ENCODE measurements around the gene CCR7. TPM values are rescaled to one million over a fixed set of nuclear protein-coding genes. Genes with fewer than 3 reads are reported as not detected.

Gene CCR7
- total RNA-seq, 8 experiments from 2014 or later, result 0.32 to 1.6 (median 0.50) TPM; not detected in 1

GRCh38 chr17:40604327-40605080, 39.2 kb upstream of the CCR7 start:
- H3K4me1 ChIP-seq (replicated peaks in 1 of 2), result no peaks in the 10 kb centered on the region
- ATAC-seq (replicated peaks in 6 of 8), result no peak
- 10 to 100% (median 78%) methylated on average over 1 to 7 of the region's 8 CpGs; no CpG with 5 or more reads in 1 of the 10 experiments for WGBS, 10 experiments
- no peak overlapping the region for H3K4me3 ChIP-seq
- in situ Hi-C loops (cut with MboI; ENCODE audit: low pct_unique_long_range_greater_than_20kb in 2 of 9, low sequenced_read_pairs in 9 of 9, unreplicated experiment in 9 of 9), result loop anchor here in 4 of 9 experiments (25.0 kb wide), 2 partner anchors 183 to 1058 kb away; partner anchors contain the start of genes KRT27 (in 1 of the 4) and KRT28 (in 1 of the 4)
- H3K27ac ChIP-seq, result no peak overlapping the region

GRCh38 chr17:40602445-40603443, 37.5 kb upstream of the CCR7 start:
- Histone ChIP-seq H3K27ac (no peak overlapping the region), H3K4me1 (replicated peaks in 1 of 2) (no peaks in the 10 kb centered on the region), H3K4me3 (no peak overlapping the region)
- ATAC-seq (replicated peaks in 6 of 8), result no peak
- WGBS, 10 experiments, result 59 to 100% (median 87%) methylated on average over 2 to 21 of the region's 22 CpGs; no CpG with 5 or more reads in 1 of the 10 experiments
- in situ Hi-C loops (cut with MboI; ENCODE audit: low pct_unique_long_range_greater_than_20kb in 2 of 9, low sequenced_read_pairs in 9 of 9, unreplicated experiment in 9 of 9), result loop anchor here in 4 of 9 experiments (25.0 kb wide), 2 partner anchors 185 to 1060 kb away; partner anchors contain the start of genes KRT27 (in 1 of the 4) and KRT28 (in 1 of the 4)

DNA sequence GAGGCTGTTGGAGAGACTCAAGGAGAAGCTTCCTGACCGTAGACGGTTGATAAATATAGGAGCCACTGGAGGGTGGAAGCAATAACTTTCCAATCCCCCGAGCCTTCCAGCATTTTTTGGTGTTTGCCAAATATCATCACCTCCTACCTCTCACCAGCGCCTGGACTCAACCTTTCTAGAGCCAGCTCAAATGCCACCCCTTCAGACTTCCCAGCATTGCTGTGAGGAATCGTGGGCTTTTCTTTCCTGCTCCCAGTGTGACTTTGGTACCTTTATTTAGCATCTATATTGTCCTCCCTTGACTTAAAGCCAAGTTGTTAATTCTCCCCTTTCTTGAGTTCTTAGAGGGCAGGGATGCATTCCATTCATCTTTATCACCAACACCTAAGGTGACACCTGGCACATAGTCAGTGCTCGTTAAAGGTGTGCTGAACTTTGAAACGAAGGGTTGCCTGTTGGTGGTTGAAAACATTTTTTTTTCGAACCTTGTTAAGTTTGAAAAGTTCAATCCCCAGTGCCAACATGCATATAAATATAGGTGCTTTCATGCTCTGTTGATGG, 35.3 kb upstream of the CCR7 start:
- Histone ChIP-seq H3K4me1 (replicated peaks in 1 of 2) (no peaks in the 10 kb centered on the region), H3K27ac (no peak overlapping the region), H3K4me3 (no peak overlapping the region)
- in situ Hi-C loops (cut with MboI; ENCODE audit: low pct_unique_long_range_greater_than_20kb in 2 of 9, low sequenced_read_pairs in 9 of 9, unreplicated experiment in 9 of 9), result loop anchor here in 4 of 9 experiments (25.0 kb wide), 2 partner anchors 187 to 1062 kb away; partner anchors contain the start of genes KRT27 (in 1 of the 4) and KRT28 (in 1 of the 4)
- WGBS, 10 experiments, result 10 to 97% (median 69%) methylated on average over 1 to 8 of the region's 8 CpGs; no CpG with 5 or more reads in 1 of the 10 experiments
- ATAC-seq (replicated peaks in 6 of 8), result no peak

- in situ Hi-C loops (cut with MboI; ENCODE audit: low pct_unique_long_range_greater_than_20kb in 2 of 9, low sequenced_read_pairs in 9 of 9, unreplicated experiment in 9 of 9), result no loop called here
- Histone ChIP-seq H3K4me1 (replicated peaks in 1 of 2) (no peaks in the 10 kb centered on the region), H3K27ac (no peak overlapping the region), H3K4me3 (no peak overlapping the region)
- ATAC-seq (replicated peaks in 6 of 8), result no peak
- WGBS, 10 experiments, result 23 to 93% (median 67%) methylated on average over 3 to 6 of the region's 7 CpGs; no CpG with 5 or more reads in 3 of the 10 experiments
These were observed 34.1 kb upstream of the CCR7 start for GRCh38 chr17:40599468-40599763.

DNA sequence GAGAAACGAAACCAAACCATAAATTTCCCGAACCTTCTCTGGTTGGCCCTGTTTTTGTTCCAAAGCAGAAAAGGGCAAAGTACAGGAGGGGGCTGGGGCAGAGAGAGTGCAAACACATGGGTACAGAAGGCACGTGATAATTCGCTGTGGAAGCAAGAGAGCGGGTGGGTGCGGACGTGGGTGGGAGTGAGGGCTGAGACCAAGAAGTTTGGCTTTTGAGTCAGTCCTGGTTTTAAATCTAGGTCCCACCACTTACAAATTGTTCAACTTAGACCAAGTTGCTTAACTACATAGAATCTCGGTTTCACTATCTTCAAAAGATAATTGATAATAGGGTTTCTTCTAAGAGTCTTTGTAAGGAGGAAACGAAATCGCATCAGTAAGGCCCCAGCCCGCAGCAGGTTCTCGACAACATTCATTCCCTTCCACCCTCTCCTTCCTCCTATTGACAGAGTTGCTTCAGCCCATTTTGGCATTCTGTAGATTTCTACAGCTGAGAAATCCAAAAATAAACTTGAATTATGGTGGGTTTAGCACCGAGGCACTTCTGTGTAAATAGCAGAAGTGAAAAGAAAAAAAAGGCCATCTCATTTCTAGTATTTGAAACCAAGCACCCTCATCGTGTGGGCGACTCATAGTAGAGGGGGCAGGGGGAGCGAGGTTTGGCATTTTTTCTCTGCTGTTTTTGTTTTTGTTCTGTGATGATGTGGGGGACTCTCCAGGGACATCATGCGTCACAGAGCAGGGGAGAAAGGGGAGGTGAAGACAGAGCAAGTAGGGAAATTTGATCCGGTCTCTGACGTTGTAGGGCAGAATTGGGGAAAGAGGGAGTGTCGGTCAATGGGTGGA, 33.6 kb upstream of the CCR7 start:
- WGBS, 10 experiments, result 35 to 89% (median 76%) methylated on average over 4 to 16 of the region's 20 CpGs; no CpG with 5 or more reads in 2 of the 10 experiments
- Histone ChIP-seq H3K4me3 (no peak overlapping the region), H3K27ac (no peak overlapping the region), H3K4me1 (replicated peaks in 1 of 2) (no peaks in the 10 kb centered on the region)
- in situ Hi-C loops (cut with MboI; ENCODE audit: low pct_unique_long_range_greater_than_20kb in 2 of 9, low sequenced_read_pairs in 9 of 9, unreplicated experiment in 9 of 9), result no loop called here
- ATAC-seq (replicated peaks in 6 of 8), result peak in 1 of 8 experiments; percentile 82

DNA sequence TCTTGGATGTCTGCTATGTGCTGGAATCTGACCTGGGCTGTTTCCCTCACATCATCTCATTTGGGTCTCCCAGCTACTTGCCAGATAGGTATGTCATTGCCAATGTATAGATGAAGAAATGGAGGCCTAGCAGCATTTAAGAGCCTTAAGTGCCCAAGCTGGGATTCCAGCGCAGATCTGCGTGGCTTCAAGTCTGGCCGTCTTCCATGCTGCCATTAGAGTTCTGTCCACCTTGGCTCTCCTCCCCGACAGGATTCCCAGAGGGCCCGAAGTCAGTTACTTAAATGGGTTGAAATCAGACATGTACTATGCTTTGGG, 33.0 kb upstream of the CCR7 start:
- WGBS, 10 experiments, result 49 to 93% (median 78%) methylated on average over 3 to 5 of the region's 5 CpGs; no CpG with 5 or more reads in 4 of the 10 experiments
- no peak for ATAC-seq (replicated peaks in 6 of 8)
- H3K4me3 ChIP-seq, result no peak overlapping the region
- in situ Hi-C loops (cut with MboI; ENCODE audit: low pct_unique_long_range_greater_than_20kb in 2 of 9, low sequenced_read_pairs in 9 of 9, unreplicated experiment in 9 of 9), result no loop called here
- no peaks in the 10 kb centered on the region for H3K4me1 ChIP-seq (replicated peaks in 1 of 2)
- H3K27ac ChIP-seq, result no peak overlapping the region

- Histone ChIP-seq H3K4me3 (no peak overlapping the region), H3K4me1 (replicated peaks in 1 of 2) (no peaks in the 10 kb centered on the region), H3K27ac (no peak overlapping the region)
- in situ Hi-C loops (cut with MboI; ENCODE audit: low pct_unique_long_range_greater_than_20kb in 2 of 9, low sequenced_read_pairs in 9 of 9, unreplicated experiment in 9 of 9), result no loop called here
- ATAC-seq (replicated peaks in 6 of 8), result no peak
- WGBS, 10 experiments, result 65 to 84% (median 80%) methylated on average over 2 to 9 of the region's 9 CpGs; no CpG with 5 or more reads in 2 of the 10 experiments
These were observed 32.5 kb upstream of the CCR7 start for GRCh38 chr17:40597556-40598300.

DNA sequence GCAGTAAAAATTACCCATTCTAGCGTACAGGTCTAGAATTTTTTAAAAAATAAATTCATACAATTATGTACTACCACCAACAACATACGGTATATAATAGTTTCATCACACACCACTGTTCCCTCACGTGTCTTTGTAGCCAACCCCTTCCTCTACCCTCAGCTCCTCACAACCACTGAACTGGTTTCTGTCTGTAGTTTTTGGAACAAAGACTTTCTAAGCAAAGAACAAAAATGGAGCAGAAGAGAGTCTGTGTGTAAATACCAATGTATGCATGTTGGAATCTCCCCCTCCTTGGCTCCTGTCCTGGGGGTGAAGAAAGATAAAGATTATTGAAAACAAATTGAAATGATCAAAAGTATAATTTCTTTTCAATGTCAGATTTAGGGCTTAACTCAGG, 31.9 kb upstream of the CCR7 start:
- ATAC-seq (replicated peaks in 6 of 8), result no peak
- in situ Hi-C loops (cut with MboI; ENCODE audit: low pct_unique_long_range_greater_than_20kb in 2 of 9, low sequenced_read_pairs in 9 of 9, unreplicated experiment in 9 of 9), result no loop called here
- Histone ChIP-seq H3K4me1 (replicated peaks in 1 of 2) (no peaks in the 10 kb centered on the region), H3K27ac (no peak overlapping the region), H3K4me3 (no peak overlapping the region)
- 70 to 100% (median 86%) methylated on average over 1 to 3 of the region's 3 CpGs; no CpG with 5 or more reads in 3 of the 10 experiments for WGBS, 10 experiments

GRCh38 chr17:40596261-40596919, 31.1 kb upstream of the CCR7 start:
- H3K4me1 ChIP-seq (replicated peaks in 1 of 2), result no peaks in the 10 kb centered on the region
- no peak overlapping the region for H3K27ac ChIP-seq
- H3K4me3 ChIP-seq, result no peak overlapping the region
- in situ Hi-C loops (cut with MboI; ENCODE audit: low pct_unique_long_range_greater_than_20kb in 2 of 9, low sequenced_read_pairs in 9 of 9, unreplicated experiment in 9 of 9), result no loop called here
- peak in 4 of 8 experiments; percentile 28 to 52 (median 47) for ATAC-seq (replicated peaks in 6 of 8)
- 18 to 92% (median 74%) methylated on average over 2 to 5 of the region's 7 CpGs for WGBS, 10 experiments

GRCh38 chr17:40590742-40591141, 25.5 kb upstream of the CCR7 start:
- Histone ChIP-seq H3K4me3 (no peak overlapping the region), H3K27ac (no peak overlapping the region), H3K4me1 (replicated peaks in 1 of 2) (no peaks in the 10 kb centered on the region)
- WGBS, 10 experiments, result 20 to 100% (median 63%) methylated on average over 1 to 3 of the region's 3 CpGs; no CpG with 5 or more reads in 4 of the 10 experiments
- ATAC-seq (replicated peaks in 6 of 8), result no peak
- in situ Hi-C loops (cut with MboI; ENCODE audit: low pct_unique_long_range_greater_than_20kb in 2 of 9, low sequenced_read_pairs in 9 of 9, unreplicated experiment in 9 of 9), result no loop called here

- H3K27ac ChIP-seq, result no peak overlapping the region
- no peak overlapping the region for H3K4me3 ChIP-seq
- ATAC-seq (replicated peaks in 6 of 8), result no peak
- 50 to 83% (median 60%) methylated on average over 1 to 2 of the region's 2 CpGs; no CpG with 5 or more reads in 5 of the 10 experiments for WGBS, 10 experiments
- in situ Hi-C loops (cut with MboI; ENCODE audit: low pct_unique_long_range_greater_than_20kb in 2 of 9, low sequenced_read_pairs in 9 of 9, unreplicated experiment in 9 of 9), result no loop called here
- H3K4me1 ChIP-seq (replicated peaks in 1 of 2), result no peaks in the 10 kb centered on the region
These were observed 23.3 kb upstream of the CCR7 start for GRCh38 chr17:40588552-40588951.

All from motor neuron (in vitro differentiated cells).